NCI-H345 treated with DMSO at 0.1 percent for 48 hours (cell line): ENCODE measurements around the gene MEAF6.

Experiments used
- DNase-seq: peaks from one replicate; lab custom pipeline; 2025; ENCODE audit not compliant: unreplicated experiment; lab: John Stamatoyannopoulos, UW

Gene MEAF6

GRCh38 chr1:37474697-37475379, 39.7 kb downstream of the MEAF6 start:
- no peak for DNase-seq

DNA sequence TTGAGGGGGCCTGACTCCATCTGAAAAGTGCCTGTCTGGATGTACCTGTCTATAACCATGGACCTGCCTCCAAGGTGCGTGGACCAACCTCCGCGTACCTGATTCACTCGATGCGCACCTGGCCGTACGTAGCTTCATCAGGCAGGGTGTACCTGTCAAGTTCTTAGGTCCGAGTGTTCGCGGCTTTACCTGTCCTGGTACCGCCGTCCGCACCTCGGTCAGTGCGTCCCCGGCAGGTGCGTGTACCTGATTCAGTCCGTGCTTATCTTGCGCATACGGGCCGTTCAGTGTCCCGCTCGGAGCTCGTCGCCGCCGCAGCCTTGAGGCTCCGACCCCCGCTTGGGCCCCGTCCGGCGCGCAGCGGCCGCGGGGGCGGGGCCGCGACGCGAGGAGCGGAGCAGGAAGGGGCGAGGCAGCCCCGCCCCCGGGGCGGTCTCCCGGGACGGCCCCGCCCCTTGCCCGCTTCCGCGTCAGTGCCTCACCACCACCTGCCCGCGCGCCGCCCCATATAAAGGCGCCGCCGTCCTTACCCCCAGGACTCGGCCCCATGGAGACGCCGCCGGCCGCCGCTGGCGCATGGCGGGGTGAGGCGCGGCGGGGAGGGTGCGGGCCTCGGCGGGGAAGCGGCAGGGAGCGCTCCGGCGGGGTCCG, 40.4 kb downstream of the MEAF6 start, which contains the start of gene ZC3H12A:
Gene ZC3H12A (plus strand): TSS at position 535 of the 651 bp plus-strand sequence. CDS start 917 bp downstream, outside the sequence.
- peak; percentile 63 for DNase-seq

GRCh38 chr1:37473431-37474045, 41.0 kb downstream of the MEAF6 start:
- DNase-seq = no peak

DNA sequence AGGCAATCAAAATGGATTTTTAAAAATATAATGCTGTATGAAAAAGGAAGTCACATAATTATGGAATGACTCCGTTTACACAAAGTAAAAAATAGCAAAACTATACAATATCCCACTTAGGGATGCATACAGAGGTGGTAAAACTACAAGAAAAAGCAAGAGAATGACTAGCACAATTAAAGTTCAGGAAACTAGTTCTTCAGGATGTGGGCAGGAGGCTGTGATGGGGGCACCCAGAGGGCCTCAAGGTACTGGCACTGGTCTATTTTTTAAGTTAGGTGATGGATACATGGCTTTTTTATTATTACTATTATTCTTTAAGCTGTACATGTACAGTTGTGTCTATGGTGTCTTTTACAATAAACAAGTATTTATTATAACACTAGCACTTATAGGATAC, 41.6 kb downstream of the MEAF6 start:
- DNase-seq = no peak

DNA sequence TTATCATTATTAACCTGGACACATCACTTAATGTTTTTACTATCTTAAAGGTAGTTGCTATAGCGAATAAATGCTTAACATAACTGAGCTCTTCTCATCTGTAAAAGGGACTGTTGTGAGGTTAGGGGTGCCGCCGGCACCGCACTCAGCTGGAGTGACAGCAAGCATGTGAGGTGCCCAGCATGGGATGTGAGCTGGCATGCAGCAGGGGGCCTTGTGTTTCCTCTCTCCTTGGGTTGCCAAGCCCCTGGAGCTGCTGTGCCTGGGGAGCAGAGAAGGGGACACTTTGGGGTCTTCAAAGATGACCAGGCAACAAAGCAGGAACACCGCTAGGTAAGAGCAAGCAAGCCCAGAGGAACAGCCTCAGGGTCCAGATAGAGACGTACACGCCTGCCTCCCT, 42.3 kb downstream of the MEAF6 start:
- no peak for DNase-seq

- DNase-seq = no peak
Measured at GRCh38 chr1:37471345-37472231, 43.0 kb downstream of the MEAF6 start.

DNA sequence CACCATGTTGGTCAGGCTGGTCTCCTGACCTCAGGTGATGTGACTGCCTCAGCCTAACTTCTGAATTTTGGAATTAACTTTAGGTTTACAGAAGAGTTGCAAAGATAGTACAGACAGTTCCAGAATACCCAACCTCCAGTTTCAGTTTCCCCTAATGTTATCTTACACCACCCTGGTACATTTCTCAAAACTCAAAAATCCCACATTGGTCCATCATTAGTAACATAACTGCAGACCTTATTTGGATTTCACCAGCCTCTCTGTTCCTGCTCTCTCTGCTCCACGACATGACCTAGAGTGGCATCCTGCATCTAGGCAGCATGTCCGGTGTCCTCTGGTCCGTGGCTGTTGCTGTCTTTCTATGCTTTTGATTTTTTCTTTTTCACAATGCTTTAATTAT, 45.2 kb downstream of the MEAF6 start:
- DNase-seq = no peak

- DNase-seq = no peak
Measured at GRCh38 chr1:37468037-37468436, 46.5 kb downstream of the MEAF6 start.

DNA sequence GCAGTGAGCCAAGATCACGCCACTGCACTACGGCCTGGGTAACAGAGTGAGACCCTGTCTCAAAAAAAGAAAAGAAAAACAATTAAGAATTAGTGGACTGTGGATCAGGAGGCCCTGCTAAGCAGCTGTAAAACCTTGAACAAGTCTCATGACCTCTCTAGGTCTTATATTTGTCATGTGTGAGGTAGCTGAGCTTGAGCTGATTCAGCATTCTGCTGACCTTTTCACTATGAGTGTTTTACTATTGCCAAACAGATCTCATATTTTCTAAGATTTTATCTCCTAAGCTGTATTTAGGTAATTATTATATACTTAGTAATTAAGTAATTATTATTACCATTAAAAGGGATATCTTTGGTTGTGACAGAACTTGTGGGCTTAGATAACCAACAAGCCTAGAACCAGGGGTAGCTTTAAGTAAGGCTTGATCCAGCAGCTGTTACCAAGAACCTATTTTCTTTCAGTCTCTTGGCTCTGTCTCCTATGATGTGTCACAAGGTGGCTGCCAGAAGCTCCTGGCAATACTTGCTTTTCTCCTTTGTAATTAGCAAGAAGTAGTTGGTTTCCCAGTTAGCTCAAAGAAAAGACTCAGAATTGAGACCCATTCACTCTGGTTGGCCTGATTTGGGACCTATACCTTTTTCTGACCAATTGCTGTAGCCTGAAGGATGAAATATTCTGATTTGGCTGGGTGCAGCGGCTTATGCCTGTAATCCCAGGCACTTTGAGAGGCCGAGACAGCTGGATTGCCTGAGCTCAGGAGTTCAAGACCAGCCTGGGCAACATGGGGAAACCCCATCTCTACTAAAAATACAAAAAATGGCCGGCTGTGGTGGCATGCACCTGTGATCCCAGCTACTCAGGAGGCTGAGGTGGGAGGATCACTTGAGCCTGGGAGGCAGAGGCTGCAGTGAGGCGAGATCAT, 48.7 kb downstream of the MEAF6 start:
- no peak for DNase-seq

GRCh38 chr1:37464443-37464842, 50.1 kb downstream of the MEAF6 start:
- no peak for DNase-seq

GRCh38 chr1:37461698-37462436, 52.7 kb downstream of the MEAF6 start:
- no peak for DNase-seq

DNA sequence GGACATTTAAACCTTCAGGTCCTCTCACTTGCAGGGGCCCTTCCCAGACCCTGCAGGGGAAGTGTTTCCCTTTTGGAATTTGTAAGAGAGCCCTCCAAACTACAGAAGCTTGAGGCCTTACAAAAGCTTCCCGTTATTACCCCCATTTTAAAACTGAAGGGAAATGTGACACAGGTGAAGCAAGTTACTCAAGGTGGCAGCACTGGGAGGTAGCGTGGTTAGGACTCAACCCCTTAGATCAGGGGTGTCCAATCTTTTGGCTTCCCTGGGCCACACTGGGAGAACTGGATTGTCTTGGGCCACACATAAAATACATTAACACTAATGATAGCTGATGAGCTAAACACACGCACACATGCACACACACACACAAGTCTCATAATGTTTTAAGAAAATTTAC, 56.0 kb downstream of the MEAF6 start:
- DNase-seq = no peak

DNA sequence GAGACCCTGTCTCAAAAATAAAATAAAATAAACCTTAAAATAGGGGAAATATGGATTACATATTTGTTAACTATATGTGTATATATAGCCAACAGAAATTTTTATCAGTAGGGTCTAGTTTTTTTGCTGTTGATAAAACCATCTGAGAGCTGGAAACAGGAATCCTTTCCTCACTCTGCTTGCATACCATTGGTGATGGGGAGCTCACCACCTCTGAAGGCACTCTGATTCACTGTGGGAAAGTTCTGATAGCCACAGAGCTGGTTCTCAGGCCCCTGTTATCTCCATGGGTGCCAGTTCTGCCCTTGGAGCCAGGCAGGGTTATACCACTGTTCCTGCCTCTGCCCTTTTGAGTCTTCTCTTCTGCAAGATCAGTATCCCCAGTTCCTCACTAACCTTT, 58.0 kb downstream of the MEAF6 start:
- DNase-seq = no peak

GRCh38 chr1:37455516-37455915, 59.0 kb downstream of the MEAF6 start:
- no peak for DNase-seq

DNA sequence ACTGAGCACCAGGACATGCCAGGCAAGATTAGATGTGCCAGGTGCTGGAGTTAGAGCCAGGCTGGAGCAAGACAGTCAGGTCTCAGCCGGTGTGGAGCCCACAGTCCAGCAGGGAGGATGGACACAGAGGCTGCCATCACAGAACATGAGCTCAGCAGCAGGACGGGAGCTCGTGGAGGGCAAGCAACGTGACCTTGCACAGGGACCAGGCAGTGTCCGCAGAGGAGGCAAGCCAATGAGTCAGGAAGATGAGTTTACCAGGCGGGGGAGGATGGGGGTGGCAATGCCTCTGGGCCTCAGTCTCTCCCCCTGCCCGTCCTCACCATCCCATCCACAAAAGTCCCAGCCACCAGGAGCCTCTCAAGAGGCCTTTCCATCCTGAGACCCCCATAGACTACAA, 60.9 kb downstream of the MEAF6 start:
- no peak for DNase-seq

DNA sequence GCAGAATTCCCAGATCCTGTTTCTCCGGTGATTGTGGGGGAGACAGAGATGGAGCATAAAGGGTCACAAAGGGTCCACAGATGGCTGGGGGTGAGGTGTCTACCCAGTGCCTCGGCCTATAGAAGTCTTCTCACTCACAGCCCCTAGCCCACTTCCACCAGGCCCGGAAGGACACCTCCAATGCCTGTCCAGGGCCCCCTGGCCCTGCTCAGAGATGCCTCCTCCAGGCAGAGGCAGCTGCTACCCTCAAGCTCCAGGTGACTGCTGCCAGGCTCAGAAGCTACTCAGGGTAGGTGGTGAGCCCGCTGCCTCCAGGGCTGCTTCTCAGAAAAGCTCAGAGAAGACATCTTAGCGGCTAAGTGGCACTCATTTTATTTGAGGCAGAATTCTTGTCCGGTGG, 62.1 kb downstream of the MEAF6 start:
- DNase-seq = no peak

DNA sequence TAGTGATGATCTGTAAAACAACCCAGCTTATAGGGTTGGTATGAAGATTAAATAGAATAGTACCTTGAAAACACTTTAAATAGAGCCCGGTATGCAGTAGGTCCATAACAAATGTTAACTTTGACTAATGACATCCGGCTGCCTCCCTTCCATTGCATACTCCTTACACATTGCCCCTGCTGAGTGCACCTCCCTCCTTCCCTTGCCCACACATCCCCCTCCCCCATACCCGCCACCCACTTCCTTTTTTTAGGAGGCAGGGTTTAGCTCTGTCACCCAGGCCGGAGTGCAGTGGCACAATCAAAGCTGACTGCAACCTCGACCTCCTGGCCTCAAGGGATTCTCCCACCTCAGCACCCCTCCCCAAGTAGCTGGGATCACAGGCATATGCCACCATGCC, 64.6 kb downstream of the MEAF6 start:
- DNase-seq = no peak

DNA sequence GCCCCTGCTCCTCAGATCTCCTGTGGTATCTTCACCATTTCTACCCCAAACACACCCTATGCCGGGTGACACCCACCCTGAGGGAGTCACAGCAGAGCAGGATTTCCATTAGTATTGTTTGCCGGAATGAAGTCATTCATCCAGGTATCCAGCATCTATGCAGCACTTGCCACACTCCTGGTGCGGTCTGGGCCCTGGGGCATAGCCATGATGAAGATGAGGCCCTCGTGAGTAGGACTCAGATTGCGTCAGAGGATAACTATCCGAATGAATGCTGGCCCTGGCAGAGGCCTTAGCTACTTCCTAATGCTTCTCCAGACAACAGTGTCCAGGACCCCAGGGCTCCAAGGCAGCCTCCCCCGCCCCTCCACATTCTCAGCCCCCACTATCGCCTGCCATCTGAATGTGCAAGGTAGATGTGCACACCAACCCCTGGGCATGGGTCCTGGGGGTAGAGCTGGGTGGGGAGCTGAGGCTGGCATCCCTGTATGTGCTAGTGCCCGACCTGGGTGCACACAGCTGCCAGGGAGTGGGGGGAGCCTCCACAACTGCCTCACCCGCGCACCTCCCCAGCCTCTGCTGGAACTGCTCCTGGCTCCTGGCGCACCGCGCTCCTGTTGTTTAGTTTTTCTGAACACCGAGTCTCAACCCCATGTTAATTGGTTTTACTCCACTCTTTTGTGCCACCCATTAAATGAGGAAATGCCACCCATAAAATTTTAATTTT, 65.7 kb downstream of the MEAF6 start:
- no peak for DNase-seq

GRCh38 chr1:37448185-37448584, 66.4 kb downstream of the MEAF6 start:
- no peak for DNase-seq
